HG02678 (cell line): ENCODE measurements around the gene RHOJ.
"Not testable (repeated sequence)": the region's sequence is repeated elsewhere in the genome, so short reads cannot be mapped to it uniquely, and the experiment has no call there.

ENCODE experiments used
- ATAC-seq: cut with Tn5 transposase; IDR thresholded peaks from one replicate; pipeline ENCODE4 v1.9.1; 2021; ENCODE audit warnings: mild to moderate bottlenecking, moderate library complexity; ENCODE audit not compliant: unreplicated experiment

RHOJ gene

DNA sequence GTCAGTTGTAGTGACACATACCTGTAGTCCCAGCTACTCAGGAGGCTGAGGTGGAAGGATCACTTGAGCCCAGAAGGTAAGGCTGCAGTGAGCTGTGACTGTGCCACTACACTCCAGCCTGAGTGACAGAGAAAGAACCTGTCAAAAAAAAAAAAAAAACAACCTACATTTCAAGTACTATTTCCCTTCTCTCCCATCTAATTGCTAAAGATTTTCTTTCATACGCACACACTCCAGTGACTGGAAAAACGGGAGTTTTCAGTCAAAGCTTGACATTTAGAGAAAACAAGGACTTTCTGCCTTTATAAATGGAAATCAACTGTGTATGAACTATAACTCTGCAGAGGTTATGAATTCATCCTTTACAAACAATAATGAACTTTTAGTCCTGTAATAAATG, 88.6 kb downstream of the RHOJ start:
- no peak for ATAC-seq

DNA sequence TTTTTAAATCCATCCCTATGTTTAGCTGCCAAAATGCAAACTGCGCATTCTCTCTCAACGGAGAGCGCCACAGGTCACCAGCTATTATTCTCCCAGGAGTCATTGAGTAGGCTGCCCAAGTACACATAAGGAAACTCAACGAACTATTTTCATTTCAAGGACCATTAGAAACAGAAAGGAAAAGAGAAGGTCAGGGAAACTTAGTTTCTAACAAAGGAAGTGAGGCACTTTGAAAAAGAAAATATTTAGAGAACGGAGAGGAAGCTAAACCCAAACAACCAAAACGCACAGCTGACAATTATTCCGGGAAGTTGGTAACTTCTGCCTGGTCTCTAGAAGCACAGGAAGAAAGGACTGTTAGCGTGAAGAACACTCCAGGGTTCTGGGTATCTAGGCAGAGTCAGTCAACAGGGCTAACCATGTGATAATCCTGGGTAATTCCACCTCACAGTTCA, 91.0 kb downstream of the RHOJ start:
- ATAC-seq: no peak

DNA sequence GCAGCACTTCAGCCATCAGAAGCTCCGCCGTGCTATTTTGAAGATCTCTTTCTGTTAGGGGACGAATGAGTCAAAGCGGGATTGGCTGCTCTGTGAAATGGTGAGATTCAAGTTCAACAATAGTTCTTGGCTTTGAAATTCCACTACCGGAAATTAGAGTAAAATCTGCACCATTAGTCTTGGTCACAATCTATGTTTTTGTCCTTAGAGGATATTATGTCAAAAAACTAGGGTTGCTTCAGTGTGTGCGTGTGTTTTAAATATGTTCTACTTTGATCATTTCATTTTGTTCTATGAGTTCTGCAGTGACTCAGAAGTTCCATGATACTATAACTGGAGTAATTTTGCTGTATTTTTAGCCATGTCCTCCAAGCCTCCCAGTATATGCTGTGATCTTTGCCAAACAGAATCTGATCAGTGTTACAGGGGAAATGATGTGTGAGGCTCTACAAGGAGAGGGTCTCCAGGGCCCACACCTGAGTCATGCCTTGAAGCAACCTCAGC, 91.9 kb downstream of the RHOJ start:
- no peak for ATAC-seq

DNA sequence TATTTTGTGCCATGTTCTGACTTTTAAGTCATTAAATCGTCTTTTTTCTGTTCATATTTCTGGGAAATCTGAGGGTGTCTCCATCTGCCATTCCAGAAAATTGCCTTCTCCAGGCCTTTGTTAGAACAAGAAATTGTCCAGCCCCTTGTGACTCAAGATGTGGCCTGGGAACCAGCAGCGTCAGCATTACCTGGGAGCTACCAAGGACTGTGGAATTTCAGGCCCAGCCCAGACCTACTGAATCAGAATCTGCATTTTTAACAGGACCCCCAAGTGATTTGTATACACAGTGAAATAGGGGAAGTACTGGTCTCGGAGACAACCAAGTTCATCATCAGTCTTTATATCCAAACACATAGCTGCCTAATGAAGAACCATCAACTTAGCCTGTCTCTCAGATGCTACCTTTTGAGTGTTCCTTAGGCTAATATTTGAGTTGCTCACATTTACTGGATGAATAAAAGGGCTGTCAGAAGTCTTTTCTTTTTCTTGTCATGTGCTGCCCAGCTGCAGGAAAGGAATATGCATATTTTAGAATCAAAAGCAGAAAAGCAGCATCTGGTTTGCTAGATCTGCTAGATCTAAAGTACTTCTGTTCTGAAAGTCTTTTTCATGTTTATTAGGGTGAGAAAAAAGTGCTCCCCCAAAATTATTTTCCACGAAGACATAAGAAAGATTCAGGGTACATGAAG, 93.3 kb downstream of the RHOJ start:
- no peak for ATAC-seq

DNA sequence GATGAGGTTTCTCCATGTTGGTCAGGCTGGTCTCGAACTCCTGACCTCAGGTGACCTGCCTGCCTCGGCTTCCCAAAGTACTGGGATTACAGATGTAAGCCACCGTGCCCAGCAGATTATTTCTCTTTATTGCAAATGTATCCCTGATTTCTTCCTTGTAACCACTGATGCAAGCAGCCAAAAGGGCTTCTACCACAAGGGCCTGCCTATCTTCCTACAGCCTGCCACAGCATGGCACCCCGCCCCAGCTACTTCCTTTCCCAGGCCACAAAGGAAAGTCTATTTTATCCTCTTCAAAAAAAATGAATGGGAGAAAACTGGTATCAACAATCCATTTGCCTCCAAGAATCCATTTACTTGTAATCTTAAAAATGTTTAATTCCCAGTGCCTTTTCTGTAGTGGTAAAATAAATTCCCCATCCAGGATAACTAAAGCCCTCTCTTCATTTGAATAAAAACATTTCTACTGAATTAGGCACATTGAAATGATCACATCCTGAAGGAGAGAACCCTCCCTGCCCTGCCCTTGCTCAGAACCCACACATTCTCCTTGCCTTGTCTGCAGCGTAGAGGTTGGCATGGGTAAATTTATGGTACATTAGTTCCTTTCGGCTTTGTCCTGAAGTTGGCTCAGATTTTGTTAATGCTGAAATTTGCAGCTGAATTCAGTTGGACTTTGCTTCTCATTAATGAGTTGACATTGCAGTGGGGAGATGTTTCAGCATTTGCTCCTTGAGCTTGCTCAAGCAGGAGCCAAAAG, 95.3 kb downstream of the RHOJ start:
- no peak for ATAC-seq

DNA sequence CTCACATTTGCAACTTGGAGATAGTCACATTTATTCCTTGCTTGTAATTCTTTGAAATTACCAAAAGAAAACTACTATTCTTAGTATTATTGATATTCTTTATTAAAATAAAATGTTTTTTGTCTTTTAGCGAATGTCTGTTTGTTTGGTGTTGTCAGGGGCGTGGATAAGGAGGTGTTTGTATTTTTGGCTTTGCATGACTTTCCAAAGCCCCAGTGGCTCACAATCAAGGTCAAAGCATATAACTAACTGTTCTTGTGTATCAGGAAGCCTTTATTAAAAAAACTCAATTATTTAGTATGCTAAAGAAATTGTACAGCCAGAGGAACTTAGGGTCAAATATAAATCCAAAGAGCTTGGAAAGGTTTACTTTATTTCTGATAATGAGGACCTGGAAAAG, 96.6 kb downstream of the RHOJ start:
- ATAC-seq: no peak

DNA sequence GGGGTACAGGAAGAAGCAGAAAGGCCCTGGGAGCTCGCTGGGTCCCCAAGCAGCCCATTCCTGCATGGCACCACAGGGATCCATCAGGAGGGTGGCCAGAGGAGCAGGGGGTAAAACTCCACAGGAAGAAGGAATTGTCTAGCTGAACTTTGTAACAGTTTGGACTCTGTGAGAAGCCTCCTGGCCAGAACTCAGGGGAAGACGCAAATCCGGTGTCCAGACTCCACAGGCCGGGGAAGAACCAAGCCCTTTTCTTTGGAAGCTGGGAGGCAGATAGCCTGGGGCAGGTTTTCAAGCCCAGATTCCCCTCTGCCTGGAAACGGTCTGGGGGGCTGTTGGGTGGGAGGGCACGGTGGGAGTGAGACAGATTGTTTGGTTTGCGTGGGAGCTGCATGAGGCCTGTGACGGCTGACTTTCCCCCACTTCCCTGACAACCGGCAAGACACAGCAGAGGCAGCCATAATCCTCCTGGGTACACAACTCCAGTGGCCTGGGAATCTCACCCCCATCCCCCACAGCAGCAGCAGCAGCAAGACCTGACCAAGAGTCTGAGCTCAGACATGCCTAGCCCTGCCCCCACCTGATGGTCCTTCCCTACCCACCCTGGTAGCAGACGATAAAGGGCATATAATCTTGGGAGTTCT, 97.8 kb downstream of the RHOJ start:
- ATAC-seq: no peak

DNA sequence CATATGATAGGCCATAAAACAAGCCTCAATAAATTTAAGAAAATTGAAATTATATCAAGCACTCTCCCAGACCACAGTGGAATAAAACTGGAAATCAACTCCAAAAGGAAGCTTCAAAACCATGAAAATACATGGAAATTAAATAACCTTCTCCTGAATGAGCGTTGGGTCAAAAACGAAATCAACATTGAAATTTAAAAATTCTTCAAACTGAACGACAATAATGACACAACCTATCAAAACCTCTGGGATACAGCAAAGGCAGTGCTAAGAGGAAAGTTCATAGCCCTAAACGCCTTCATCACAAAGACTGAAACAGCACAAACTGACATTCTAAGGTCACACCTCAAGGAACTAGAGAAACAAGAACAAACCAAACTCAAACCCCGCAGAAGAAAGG, 100.2 kb downstream of the RHOJ start:
- ATAC-seq: not testable (repeated sequence)

DNA sequence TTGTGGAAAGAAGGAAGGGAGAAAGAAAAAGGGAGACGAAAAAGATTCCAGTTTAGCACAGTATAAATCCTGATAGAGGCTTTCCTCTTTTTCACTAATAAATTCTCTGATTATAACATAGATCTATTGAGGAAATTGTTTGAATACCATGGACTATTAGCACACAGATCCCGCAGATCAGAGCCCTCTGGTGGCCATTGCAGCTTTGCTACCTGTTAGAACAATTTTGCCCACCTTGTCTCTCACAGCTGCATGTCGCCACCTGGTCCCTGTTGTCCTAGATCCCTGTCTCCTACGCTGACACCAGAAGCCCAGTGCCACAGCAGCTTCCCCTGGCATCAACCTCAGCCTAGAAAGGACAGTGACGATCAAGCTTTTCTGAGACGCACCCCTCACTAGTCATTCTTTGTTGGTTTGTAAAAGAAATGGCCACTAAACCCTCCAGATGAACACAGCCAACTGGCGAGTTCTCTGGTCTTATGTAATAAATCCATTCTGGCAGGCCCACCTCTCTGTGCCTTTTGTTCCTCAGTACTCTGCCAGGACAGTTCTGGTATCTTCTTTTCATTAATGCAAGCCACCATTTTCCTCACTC, 104.6 kb downstream of the RHOJ start:
- ATAC-seq: no peak

DNA sequence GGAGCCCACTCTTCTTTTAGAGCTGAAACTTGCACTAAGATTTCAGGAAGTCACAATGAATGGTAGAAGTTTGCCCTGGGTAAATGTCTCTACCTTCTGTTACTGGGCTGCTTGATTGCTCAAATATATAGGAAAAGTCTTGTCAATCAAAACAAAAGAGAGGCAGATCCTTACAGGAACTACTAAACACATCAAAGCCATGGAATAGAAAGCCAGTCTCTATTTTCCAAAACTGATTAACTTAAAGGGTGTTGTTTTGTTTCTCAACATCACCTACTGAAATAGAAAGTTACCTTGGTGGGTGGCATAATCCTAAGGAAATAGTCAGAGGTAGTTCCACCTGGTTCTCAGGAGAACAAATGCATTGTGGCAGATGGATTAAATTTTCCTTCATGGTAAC, 114.6 kb downstream of the RHOJ start, which contains the start of gene GPHB5:
Gene GPHB5 (minus strand): TSS at position 101 of the 400 bp plus-strand sequence. CDS start 1,086 bp downstream, outside the sequence.
- no peak for ATAC-seq

DNA sequence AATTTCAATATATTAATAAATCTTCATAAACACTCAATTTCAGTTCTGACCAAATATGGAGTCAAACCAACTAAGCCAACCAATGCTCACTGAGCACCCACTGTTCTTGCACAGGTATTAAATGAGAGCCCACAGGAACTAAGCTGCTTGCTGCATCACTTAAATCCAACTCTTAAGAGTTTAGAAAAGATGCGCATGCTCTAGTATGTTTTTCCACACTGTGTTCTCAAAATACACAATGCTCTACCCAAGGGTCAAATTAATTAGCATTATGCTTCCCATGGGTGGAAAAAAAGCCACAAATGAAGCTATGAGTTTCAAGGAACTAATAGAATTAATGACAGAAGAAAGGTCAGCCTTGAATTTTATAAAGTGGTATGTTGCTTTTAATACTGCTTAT, 118.2 kb downstream of the RHOJ start:
- ATAC-seq: no peak

DNA sequence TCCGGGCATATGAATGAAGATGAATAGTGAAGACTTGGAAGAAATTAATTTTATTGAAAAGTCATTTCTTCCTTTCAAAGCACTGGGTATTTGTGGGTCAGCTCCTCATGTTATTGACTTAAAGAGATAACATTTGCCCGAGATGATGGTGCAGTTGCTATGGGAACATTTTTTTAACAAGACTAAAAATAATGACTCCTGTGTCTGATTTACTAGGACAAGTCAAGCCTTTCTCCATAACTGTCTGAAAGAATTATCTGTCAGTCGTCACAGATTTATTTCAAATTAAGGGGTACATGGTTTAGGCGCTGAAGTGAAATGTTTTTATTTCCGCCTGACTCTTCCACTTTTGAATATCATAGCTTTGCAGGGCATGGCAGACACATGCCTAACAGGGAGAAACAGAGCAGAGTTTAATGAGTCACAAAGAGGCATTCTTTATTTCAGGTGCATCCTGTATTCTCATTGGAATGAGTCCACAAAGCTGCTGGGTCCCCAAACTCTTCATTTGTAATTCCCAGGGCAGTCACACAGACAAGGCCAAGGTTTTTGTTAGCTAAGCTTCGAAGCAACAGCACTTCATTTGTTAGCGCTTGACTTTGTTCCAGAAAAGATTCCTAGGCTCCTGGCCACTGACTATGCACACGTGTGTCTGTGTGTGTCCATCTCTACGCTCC, 118.8 kb downstream of the RHOJ start:
- no peak for ATAC-seq

DNA sequence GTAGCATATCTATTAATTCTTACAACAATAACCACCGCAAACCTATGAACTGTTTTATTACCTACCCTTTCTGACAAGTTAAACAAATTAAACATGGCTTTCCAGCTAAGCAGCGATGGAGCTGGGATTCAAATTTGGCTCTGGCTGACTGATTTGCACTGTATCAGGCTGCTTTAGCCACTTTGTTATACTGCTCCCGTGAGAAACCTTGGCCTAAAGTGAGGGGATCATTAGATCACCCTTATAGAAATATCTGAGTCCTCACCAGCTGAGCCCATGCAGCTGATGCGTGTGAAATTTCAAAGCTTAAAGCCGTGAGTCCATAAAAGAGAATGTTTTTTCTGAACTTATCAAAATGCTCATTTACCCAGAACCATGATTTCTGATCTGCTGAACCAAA, 122.6 kb downstream of the RHOJ start:
- no peak for ATAC-seq

DNA sequence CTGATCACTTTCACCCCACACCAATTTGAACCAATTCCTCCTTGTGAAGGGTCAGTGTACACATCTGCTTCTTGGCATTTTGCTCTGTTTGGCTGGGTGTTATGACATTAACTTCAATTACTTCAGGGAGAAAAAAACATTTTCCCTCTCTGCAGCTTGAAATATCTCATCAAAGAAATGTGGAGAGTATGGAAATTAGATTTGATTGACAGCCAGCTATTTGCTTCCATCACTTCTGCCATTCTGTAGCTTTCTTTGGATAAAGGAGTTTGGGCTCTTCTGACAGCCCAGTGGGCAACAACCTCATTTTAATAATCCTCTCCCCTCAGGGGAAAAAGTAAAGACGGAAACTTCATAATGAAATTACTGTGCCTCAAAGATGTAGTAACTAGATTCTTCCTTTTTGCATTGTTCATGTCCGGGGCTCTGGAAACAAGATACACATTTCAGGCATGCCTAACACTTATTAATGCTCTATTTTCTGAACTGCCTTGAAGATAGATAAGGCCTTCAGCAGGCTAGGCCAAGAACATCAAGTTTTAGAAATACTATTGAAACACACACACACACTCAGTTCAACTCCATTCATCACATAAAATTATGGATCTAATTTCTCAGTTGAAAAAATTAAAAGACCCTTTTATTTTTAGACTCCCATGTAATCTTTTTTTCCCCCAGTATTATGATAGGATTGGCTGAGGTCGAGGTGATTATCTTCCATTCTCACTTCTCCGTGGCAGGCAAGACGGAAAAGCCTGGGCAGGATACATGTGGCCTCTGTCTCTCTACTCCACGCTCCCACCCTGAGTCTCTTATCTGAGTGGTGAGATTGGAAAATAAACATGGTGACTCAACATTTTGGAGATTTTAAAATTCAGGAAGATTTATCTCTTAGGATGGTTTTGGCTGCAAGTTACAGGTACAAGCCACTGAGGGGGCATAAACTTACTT, 124.8 kb downstream of the RHOJ start:
- no peak for ATAC-seq

DNA sequence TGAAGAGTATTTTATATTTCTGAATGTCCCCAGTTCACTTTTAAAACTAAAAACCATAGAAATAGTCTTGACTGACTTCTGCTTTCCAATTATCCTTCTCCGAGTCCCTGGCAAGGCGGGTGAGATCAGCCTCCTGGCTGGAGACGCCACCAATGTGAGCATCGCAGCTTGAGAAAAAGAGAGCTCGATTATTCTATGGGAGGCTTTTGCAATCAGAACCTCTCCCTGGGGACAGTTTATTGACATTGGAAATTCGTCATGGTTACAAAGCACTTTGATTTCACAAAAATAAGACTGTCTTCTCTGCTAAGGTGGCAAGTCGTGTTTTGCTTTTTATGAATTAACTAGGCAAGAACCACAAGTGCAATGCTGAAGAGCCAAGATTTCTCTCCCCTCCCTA, 138.1 kb downstream of the RHOJ start:
- ATAC-seq: no peak
